ENCODE data around the gene MRPS12.
"Not testable (repeated sequence)": the region's sequence is repeated elsewhere in the genome, so short reads cannot be mapped to it uniquely, and the experiment has no call there.

The MRPS12 gene

DNA sequence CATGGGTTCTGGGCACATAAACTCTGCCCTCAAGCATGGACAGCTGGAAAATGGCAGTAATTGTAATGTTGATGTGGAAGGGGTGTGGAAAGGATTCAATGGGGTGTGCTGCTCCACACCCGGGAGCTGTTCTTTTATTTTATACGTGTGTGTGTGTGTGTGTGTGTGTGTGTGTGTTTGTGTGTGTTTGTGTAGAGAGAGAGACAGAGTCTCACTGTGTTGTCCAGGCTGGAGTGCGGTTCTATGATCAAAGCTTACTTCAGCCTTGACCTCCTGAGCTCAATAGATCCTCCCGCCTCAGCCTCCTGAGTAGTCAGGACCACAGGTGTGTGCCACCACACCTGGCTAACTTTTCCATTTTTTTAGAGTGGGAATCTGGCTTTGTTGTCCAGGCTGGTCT is 2.8 kb downstream of the MRPS12 start:
- DNase-seq (ENCODE audit: low spot score) (no peak), FAIRE-seq (no peak)

DNA sequence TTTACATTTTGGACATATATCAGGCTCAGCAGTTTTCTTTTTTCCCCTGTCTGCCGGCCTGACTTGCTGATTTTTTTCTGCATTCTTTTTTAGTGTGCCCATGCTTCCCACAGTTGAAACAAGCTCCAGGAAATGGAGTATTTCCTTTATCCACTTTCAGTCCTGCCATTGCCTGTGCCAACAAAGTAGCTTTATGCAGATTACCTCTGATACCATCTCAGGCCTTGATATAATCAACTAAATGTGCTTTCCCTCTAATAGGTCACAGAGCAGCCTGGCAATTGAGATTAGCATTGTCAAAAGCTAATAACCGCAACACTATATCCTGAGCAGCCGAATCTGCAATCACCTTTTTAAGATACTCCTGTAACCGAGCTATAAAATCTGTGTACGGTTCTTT is 9.2 kb downstream of the MRPS12 start:
- DNase-seq (ENCODE audit: low spot score) (no peak), FAIRE-seq (no peak)

DNA sequence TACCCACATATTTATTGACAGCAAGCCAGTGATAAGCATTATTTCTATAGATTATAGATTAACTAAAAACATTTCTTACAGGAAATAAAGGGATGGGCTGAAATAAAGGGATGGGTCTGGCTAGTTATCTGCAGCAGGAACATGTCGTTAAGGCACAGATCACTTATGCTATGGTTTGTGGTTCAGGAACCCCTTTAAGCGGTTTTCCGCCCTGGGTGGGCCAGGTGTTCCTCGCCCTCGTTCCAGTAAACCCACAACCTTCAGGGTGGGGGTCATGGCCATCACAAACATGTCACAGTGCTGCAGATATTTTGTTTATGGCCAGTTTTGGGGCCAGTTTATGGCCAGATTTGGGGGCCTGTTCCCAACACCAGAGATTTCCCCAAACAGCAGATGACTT is 10.7 kb downstream of the MRPS12 start:
- FAIRE-seq; DNase-seq (ENCODE audit: low spot score): not testable (repeated sequence)

DNA sequence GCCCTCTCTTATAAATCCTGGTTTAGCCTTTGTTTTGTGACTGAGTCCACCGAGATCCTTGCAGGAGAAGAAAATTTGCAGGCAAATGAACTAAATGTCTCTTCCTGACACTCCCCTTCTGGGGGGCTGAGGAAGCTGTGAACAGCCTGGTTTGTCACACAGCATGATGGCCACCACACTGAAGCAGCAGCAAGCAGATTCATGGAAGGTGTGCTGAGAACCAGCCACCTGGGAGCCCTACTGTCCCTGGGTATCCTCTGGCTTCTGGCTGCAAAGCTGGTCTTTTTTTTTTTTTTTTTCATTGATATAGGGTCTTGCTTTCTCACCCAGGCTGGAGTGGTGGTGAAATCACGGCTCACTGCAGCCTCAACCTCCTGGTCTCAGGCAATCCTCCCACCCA is 11.2 kb downstream of the MRPS12 start:
- FAIRE-seq (no peak), DNase-seq (ENCODE audit: low spot score) (no peak)

DNA sequence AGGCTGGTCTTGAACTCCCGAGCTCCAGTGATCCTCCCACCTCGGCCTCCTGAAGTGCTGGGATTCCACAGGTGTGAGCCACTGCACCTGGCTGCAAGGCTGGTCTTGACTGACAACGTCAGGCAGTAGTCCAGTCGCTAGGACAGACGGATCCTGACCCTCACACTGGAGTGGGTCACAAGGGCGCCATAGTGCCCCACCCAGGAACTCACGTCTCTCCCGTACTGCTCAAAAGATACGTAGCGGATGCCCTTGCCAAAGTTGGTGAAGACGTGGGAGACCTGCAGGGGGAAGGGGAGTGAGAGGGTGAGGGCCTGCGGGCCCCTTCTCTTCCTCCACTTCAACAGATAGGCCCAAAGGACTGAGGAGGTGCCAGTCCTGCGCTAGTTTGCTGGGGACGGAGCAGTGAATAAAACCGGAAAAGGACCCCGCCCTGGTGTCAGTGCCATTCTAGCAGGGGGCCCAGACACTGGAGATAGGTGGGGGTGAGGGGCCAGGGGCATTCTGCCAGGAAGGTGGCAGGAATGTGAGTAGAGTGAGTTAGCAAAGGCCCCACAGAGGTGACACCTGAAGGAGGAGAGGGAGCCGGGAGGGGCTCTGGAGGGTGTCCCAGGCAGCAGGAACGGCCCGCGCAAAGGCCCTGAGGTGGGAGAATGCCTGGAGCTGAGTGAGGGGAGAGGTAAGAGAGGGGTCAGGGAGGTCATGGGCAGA is 11.9 kb downstream of the MRPS12 start:
- FAIRE-seq (no peak), DNase-seq (ENCODE audit: low spot score) (no peak)

DNA sequence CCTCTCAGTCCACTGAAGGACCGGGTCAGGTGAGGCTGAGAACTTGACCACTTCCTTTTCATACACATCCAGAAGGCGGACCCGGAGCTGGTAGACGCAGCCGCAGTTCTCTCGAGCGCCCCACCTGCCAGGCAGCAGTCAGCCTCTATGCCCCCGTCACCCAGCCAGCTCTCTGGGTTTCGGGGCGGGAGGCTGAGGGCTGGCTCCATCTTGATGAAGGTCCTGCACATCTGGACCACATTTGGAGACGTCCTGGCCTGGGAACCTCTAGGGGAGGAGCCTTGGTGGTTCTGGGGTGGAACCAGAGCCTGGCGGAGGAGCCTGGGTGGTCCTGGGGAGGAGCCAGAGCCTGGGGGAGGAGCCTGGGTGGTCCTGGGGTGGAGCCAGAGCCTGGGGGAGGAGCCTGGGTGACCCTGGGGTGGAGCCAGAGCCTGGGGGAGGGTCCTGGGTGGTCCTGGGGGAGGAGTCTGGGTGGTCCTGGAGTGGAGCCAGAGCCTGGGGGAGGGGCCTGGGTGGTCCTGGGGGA is 14.3 kb downstream of the MRPS12 start:
- FAIRE-seq (no peak), DNase-seq (ENCODE audit: low spot score) (no peak)

DNA sequence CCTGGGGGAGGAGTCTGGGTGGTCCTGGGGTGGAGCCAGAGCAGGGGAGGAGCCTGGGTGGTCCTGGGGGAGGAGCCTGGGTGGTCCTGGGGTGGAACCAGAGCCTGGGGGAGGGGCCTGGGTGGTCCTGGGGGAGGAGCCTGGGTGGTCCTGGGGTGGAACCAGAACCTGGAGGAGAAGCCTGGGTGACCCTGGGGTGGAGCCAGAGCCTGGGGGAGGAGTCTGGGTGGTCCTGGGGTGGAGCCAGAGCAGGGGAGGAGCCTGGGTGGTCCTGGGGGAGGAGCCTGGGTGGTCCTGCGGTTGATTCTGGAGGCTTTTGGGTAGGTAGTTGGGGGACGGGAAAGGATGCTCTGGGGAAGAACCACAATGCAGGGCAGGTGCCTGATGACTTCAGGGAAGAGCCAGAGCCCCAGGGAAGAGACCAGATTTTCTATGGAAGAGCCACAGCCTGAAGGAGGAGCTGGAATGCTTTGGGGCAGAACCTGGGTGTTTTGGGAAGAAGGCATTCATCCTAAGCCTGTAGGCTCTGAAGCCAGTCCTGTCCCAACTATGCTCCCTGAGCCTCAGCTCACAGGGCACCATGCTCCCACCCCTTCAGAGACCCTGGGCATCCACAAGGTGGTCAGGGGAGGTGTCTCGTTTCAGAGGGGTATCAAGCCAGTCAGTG is 15.0 kb downstream of the MRPS12 start:
- DNase-seq (ENCODE audit: low spot score) (no peak), FAIRE-seq (no peak)

DNA sequence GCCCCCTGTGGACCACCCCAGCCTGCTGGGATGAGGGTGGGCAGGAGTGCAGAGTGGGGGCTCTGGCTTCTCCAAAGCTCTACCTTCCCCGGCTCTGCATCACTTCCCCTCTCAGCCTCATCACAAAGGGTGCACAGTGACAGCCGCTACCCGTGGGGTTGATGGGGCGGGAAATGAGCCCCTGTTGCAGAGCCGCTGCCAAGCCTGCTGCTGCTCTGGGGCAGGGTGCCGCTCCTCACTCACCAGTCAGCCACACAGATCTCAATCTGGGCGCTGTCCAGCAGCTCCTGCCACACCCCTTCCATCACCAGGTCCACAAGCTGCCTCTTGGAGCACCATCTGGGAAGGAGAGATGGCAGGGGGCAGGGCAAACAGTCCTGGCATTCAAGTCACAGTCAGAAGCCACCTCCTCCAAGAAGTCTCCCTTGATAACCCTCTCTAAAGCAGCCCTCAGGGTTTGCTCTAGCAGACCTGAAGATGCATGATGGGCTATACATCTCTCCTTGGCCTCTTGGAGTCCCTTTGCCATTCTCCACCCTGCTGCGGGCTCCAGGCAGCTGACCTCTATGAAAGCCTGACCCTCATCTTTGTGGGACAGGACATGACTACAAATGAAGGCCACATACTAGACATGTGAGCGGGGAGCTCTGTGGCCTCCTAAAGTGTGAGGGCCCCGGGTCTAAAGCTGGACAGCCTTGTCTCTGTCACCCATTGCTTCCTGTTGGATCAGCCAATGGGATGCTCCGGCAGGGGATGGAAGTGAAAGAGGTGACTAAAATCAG is 15.7 kb downstream of the MRPS12 start:
- DNase-seq (ENCODE audit: low spot score) (no peak), FAIRE-seq (no peak)

DNA sequence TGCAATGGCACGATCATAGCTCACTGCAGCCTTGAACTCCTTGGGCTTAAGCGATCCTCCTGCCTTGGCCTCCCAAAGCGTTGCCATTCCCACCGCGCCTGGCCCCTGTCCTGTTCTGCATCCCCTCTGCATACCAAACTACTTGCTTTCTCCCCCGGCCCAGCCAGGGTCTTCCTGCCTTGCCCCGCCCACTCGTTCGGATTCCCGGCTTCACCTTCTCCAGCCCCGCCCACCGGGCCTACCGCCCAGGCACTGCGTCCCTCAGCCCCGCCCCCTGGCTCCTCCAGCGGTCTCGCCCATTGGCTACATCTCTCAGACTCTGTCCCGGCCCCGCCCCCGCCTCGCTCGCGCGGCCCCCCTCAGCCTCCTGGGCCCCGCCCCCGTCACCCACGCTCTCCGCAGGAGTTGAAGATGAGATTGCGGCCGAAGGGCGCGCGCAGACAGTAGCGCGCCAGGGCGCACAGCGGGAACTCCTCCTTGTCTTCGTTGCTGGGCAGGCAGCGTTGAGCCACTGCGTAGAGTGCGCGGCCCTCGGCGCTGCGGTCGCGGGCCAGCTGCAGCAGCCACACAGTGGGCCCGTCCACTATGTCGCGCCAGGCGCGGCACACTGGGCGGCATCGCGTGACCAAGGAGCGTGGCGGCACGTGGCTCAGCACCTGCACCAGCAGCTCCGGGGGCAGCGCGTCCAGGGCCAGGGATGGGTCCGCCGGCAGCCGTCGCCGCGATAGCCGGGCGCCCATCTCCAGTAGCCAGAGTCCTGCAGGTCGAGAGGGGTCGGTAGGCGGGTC is 19.0 kb downstream of the MRPS12 start:
- FAIRE-seq = no peak
- no peak for DNase-seq (ENCODE audit: low spot score)

DNA sequence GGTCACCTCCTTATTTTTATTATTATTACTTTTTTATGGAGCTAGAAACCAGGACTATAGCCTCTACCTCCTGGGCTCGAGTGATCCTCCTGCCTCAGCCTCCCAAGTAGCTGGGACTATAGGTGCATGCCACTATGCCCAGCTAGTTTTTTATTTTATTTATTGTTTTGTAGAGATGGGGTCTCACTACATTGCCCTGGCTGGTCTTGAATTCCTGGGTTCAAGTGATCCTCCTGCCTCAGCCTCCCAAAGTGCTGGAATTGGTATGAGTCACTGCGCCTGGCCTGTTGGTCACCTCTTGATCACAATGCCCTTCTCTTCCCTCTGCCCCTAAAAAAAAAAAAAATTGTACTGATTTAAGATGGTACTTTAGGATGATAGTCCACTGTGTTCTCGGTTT is 20.4 kb downstream of the MRPS12 start:
- DNase-seq (ENCODE audit: low spot score) (no peak), FAIRE-seq (no peak)

DNA sequence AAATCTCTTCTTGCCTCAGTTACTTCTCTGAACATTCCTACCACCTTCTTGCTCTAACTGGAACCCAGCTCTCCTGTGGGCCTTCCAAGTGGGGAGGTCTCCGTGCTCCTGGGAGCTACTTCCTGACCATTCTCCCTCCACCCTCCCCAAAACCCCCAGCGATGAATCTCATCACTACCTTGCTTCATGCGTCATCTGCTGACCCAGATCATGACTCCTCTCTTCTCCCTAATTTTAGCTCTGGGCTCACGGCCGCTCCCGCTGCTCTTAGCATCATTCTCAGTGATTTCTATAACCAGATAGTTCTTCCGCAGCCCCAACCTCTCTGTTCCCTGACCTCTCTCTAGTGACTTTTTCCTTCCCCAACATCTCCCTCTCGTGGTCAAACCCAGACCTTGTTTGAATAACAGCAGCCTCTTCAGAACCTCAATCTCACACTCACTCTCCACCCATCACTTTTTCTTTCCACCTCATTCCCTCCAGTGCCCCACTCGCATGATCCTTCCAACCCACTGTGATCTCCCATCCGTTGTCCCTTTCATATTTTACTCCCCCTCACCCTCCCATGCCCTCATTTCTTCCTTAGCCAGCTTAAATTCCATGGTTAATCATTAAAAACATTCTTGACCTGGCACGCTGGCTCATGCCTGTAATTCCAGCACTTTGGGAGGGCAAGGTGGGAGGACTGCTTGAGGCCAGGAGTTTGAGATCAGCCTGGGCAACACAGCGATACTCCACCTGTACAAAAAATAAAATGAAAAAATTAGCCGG is 21.8 kb downstream of the MRPS12 start:
- DNase-seq (ENCODE audit: low spot score) (peak; percentile 78), FAIRE-seq (peak; percentile 87)

DNA sequence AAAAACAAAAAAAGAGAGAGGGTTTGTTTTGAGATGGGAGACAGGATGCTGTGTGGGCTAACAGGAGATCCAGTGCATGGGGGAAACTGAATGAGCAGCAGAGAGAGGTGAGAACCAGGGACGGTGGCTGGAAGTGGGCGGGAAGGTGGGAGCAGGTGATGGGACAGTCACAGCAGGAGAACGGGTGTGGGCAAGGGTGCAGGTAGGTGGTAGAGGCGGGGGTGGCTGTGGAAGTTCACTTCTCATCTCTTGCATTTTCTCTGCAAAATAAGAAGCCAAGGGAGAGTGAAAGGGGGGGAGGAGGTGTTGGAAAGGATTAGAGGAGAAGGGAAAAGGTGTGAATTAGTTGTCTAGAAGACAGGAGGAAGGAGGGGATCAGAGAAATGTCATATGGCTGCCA is 22.9 kb downstream of the MRPS12 start:
- no peak for FAIRE-seq
- no peak for DNase-seq (ENCODE audit: low spot score)

DNA sequence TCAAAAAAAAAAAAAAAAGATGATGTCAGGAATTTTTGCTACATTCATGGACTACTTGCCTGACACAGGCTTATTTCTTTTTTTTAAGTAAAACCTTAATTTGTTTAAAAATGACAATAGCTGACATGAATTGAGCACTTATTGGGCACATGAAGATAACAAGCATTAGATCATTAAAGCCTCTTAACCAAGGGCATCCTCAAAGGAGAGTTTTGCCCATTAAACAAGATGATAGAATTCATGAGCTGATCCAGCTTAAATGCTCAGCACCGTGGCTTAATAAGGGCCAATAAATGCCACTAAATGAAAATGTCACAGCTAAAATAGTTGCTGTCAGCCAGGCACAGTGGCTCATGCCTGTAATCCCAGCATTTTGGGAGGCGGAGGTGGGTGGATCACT is 25.5 kb downstream of the MRPS12 start:
- no peak for DNase-seq (ENCODE audit: low spot score)
- FAIRE-seq = no peak

DNA sequence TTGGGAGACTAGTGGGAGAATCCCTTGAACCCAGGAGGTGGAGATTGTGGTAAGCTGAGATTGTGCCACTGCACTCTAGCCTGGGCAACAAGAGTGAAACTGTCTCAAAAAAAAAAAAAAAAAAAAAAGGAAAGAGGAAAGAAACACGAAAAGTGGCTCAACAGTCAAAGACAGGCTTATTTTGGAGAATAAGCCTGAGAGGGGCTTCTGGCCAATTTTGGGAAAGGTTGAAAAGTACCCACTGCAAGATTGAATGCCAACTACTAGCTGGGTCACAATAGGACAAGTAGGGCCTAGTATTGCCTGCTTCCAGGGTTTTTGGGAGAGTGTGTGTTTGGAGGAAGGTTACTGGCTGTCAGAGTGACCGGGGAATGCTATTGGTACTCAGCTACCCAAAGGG is 27.6 kb downstream of the MRPS12 start:
- DNase-seq (ENCODE audit: low spot score) (no peak), FAIRE-seq (no peak)

DNA sequence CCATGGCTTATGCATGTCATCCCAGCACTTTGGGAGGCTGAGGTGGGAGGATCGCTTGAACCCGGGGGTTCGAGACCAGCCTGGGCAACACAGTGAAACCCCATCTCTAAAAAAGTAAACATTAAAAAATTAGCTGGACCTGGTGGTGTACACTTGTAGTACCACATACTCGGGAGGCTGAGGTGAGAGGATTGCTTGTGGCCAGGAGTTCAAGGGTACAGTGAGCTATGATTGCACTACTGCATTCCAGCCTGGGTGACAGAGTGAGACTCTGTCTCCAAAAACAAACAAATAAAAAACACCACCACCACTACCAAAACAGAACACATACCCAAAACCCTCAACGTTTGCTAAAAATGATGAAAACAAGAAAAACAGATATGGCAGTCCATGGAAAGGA is 28.9 kb downstream of the MRPS12 start:
- FAIRE-seq (no peak), DNase-seq (ENCODE audit: low spot score) (no peak)

DNA sequence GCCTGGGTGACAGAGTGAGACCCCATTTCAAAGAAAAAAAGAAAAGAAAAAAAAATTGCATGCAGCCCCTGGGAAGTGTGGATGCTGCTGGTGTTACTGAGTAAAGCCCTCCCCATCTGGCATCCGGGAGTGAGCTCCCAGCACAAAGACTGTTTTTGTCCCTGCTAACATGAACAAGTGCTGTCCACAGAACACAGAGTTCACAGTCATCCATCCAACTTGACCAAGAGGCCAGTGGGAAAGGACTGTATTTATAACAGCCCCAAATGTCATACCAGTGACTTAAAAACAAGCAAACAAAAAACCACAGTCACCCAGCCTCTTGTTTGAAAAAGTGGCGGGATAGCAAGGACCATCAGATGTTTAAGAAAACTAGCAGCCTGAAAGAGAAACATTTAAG is 34.0 kb downstream of the MRPS12 start:
- DNase-seq (ENCODE audit: low spot score) = no peak
- no peak for FAIRE-seq

DNA sequence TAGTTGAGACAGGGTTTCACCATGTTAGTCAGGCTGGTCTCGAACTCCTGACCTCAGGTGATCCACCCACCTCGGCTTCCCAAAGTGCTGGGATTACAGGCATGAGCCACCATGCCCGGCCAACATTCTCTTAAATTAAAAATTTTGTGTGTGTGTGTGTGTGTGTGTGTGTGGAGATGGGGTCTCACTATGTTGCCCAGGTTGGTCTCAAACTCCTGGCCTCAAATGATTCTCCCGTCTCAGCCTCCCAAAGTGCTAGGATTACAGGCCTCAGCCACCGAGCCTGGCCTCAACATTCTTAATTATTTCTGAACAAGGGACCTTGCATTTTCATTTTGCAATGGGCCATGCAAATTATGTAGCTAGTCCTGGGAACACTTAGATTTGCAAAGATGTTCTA is 35.4 kb downstream of the MRPS12 start:
- not testable (repeated sequence) for FAIRE-seq; DNase-seq (ENCODE audit: low spot score)

DNA sequence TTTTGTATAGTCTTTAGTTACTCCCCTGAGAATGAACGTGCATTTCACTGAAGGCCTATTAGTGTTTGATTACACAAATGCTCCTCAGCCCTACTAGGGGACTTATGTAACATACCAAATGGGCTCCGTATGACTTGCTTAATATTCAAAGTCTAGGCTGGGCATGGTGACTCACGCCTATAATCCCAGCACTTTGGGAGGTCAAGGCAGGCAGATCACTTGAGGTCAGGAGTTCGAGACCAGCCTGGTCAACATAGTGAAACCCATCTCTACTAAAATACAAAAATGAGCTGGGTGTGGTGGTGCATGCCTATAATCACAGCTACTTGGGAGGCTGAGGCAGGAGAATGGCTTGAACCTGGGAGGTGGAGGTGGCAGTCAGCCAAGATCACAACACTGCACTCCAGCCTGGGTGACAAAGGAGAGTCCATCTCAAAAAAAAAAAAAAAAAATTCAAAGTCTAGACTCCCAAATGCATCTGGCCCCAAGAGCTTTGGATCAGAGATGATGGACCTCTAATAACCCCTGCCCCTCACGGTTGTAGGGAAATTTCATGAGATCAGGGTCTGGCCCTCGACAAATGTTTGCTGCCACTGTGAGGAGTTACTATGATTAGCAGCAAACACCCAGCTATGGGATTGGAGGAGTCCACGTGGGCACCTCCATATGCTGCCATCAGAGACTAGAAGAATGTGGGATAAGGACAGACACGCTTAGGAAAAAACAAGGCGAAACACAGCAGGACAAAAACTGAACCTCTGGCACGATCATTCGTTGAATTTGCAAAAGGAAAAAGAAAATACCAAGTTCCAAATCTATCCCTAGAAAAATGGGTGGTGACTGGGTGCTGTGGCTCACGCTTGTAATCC is 40.2 kb downstream of the MRPS12 start:
- no peak for DNase-seq (ENCODE audit: low spot score)
- no peak for FAIRE-seq

DNA sequence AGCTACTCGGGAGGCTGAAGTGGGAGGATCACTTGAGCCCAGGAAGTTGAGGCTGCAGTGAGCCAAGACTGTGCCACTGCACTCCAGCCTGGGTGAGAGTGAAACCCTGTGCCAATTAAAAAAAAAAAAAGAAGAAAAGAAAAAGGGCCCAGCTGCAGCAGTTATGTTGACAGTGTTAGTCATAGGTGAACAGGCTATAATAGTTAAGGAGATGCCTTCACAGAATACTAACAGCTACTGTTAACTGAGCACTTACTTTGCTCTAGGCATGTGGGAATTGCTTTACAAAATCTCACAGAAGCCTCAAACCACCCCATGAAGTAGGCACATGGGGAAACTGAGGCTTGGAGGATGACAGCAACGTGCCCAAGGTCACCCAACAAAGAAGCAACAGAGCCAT is 40.9 kb downstream of the MRPS12 start:
- FAIRE-seq (no peak), DNase-seq (ENCODE audit: low spot score) (no peak)
